HUDEP-2 (cell line): Measurements from ENCODE around the gene GLIPR1L2.
"Not testable (repeated sequence)": the region's sequence is repeated elsewhere in the genome, so short reads cannot be mapped to it uniquely, and the experiment has no call there.

Experiments
- DNase-seq, 76 experiments: peaks; one replicate each; lab custom pipeline; 2025; ENCODE audit not compliant: unreplicated experiment in 76 of 76; lab: John Stamatoyannopoulos, UW

GLIPR1L2 gene

GRCh38 chr12:75432924-75433323 lies 42.0 kb downstream of the GLIPR1L2 start:
- DNase-seq: no peak

GRCh38 chr12:75437564-75437963 lies 46.7 kb downstream of the GLIPR1L2 start:
- DNase-seq: peak in 3 of 76 experiments; percentile 0 to 11 (median 1)

DNA sequence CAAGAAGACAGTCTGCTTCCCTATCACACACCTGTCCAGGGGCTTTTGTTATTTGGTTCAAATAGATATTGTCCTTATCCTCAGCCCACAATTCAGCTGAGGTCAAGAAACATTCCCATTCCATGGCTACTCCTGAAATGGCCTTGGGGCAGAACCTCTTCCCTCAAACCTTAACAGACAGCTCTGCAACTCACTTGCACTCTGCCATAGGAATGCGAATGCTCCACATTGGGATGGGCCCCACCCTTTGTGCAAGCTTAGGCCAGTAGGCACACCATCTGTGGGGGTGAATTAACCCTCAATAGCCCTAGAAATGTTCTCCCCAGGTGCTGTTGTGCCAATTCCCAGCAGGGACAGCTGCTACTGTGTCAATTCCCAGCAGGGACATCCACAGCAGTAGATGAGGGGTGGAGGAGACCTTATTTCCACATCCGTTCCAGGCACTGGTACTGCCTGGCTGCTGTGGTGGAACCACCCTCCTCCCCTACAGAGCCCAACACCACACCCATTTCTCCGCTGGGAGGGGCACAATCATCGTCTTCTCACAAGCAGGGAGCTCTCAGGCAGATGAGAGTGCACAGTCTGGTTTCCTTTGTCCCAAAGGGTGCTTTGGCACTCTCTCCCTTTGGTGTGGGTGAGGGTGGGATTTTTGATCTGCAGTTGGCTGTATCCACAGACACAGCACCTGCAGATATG lies 47.3 kb downstream of the GLIPR1L2 start:
- peak in 3 of 76 experiments; percentile 0 to 3 (median 1) for DNase-seq

GRCh38 chr12:75439048-75439447 lies 48.2 kb downstream of the GLIPR1L2 start:
- no peak for DNase-seq

DNA sequence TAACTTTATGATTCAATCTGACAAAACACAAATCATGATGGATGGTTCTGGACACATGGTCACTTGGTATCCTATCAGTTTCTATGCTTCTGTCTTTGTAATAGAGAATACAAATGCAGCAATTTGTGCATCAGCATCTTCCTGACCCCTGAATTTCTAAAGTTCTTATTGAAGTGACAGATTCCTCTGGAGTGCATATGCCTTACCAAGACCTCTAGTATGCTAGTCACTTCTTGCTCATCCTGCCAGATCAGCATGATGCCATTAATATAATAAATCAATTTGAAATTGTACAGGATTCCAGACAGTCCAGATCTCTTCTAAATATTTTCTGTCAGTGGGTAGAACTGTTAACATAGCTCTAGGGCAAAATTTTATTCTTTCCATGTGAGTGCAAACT lies 49.0 kb downstream of the GLIPR1L2 start:
- no peak for DNase-seq

GRCh38 chr12:75441687-75442449 lies 51.0 kb downstream of the GLIPR1L2 start:
- not testable (repeated sequence) for DNase-seq

- not testable (repeated sequence) for DNase-seq
These were observed 51.6 kb downstream of the GLIPR1L2 start for GRCh38 chr12:75442454-75442853.

DNA sequence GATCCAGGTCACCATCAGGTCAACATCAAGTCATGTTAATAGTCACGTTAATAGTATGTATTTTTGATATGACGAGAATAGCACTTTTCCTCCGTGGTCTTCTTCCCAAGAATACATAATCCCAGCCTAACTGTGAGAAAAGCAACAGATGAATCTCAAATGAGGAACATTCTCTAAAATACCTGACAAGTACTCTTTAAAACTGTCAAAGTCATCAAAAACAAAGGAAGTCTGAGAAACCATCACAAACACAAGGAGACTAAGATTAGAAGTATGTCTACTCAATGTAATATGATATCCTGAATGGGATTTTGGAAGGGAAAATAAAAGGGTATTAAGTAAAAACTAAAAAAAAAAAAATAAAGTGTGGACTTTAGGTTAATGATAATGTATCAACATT lies 52.8 kb downstream of the GLIPR1L2 start:
- DNase-seq: no peak

GRCh38 chr12:75444429-75445136 lies 53.7 kb downstream of the GLIPR1L2 start:
- no peak for DNase-seq

- not testable (repeated sequence) for DNase-seq
These were observed 54.2 kb downstream of the GLIPR1L2 start for GRCh38 chr12:75445137-75445507.

DNA sequence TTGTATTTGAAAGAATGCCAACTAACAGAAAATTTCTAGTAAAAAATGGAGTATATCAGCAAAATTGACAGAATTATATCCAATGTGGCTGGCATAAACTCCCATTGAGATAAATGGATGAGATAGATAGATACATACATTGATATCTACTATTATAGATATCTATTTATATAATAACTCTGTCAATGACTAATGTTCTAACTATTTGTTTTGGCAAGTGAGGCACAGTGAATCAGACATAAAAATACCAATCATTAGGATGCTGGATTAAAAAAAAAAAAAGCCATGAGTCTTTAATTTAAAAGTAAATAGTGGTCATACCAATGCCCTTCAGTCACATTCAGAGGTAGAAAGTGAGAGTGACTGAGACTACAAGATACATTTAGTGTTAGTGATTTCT lies 56.0 kb downstream of the GLIPR1L2 start:
- DNase-seq: no peak

- no peak for DNase-seq
These were observed 57.0 kb downstream of the GLIPR1L2 start for GRCh38 chr12:75447691-75448393.

DNA sequence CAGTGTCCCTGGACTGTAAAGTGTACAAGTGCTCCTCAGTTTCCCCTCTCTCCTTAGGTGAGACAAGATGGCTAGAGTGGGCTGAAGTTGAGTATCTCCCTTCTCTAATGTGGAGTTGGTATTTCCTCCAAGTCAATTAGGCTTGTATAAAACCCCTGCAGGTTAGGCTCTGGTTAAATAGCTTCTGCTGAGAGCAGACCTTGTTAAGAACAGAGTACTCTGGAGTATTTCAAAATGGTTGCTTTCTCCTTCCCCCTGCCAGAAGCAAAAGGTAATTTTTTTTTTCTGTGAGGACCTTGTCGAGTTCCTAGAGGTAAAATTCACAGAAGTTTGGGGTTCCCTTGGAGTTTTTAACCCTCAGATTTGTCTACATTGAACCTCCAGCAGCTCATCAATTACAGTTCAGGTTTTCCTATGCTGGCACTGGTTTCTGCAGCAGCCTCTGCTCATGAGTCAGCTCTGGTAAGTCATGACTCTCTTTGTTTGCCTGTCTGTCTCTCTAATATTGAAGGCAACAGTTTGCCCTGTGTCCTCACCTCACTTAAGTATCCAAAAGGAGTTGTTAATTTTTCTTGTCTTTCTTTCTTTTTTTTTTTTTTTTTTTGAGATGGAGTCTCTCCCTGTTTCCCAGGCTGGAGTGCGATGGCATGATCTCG lies 61.9 kb downstream of the GLIPR1L2 start:
- no peak for DNase-seq

DNA sequence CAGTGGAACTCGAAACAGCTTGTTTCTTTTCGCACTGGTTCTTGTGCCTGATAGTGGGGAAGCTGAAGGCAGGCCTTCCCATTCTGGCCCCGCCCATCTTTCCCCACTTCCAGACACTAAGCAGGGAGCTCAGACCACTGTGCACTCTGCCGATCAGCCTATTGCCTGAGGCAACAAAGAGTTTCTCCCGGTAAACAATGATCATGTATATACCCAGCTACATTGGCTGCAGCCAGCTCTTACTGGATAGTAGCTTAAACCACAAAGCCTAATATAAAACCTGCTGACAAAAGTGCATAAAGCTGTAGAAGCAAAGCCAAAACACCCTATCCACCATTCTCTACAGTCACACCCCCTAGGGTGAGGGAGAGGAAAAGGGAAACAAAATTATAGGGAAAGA lies 65.0 kb downstream of the GLIPR1L2 start:
- DNase-seq: no peak

- no peak for DNase-seq
These were observed 66.3 kb downstream of the GLIPR1L2 start for GRCh38 chr12:75457191-75457590.

DNA sequence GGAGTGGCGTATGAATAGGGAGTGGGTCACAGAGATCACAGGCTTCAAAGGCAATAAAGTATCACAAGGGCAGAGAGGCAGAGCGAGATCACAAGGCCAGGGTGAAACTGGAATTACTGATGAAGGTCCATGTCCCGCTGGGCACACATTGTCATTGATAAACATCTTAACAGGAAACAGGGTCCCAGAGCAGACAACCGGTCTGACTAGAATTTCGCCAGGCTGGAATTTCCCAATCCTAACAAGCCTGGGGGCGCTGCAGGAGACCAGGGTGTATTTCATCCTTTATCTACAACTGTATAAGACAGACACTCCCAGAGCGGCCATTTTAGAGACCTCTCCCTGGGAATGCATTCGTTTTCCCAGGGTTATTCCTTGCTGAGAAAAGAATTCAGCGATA lies 67.0 kb downstream of the GLIPR1L2 start:
- not testable (repeated sequence) for DNase-seq

GRCh38 chr12:75459755-75460154 lies 68.9 kb downstream of the GLIPR1L2 start:
- no peak for DNase-seq

DNA sequence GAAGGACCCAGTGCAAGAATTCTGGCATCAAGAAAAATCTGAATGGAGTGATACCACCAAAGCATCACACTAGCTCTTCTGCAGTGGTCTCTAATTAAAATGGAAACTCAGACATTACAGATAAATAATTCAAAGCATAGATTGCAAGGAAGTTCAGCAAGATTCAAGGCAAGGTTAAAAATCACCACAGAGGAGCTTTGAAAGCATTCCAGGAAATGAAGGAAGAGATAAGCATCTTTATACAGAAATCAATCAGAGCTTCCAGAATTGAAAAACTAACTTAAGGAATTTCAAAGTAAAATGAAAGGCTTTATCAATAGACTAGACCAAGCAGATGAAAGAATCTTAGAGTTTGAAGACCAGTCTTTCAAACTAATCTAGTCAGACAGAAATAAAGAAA lies 69.3 kb downstream of the GLIPR1L2 start:
- no peak for DNase-seq

DNA sequence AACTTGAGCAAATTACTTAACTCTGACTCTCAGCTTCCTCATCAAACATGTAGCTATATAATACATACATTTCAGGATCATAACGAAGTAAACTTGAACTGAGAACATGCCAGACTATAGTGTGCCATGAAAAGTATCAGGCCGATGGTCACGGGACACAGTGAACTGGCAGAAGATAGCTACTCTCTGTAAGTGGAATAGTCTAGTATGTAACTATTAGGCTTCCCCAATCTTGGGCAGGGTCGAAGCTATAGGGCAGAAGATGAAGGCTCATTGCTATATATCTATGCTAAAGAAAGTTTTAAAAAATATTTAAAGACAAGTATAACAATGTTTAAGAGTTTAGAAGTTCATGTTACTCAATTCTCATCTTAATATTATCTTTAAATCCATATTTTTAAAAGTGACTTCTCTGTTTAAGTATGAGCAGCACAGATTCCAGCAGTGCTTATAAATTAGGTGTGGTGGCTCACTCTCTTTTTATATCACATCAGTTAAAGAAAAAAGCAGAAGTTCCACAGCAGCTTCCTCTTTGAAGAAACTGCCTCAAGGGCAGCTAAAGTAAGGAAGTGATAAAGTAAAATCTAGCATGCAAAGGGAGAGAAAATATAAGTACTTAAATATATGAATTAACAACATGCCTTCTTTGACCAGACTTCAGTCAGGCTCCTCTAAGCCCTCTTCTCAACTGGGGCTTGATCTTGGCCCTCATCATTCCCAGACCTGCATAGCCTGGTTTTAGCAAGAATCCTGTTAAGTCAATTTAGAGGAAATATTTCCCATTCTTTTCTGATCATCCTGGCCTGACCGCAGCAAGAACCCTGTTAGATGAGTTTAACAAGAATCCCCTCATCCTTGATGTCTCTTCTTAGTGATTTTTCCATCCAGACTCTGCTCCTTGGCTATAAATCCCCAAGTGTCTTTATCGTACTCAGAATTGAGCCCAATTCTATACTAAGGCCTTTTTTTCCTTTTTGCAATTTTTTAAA lies 81.3 kb downstream of the GLIPR1L2 start:
- no peak for DNase-seq
